H1 (cell line): ENCODE data around the gene ABCA13. TPM values are rescaled to one million over a fixed set of nuclear protein-coding genes. Genes with fewer than 3 reads are reported as not detected.

Source experiments
- CTCF ChIA-PET: fragments of 300-600 bp; sonication (Branson Sonifier 250); formaldehyde crosslinking; loops from one replicate; lab custom pipeline; 2021; ENCODE audit not compliant: partially characterized antibody; lab: Charles Lee
- POLR2A ChIA-PET: fragments of 300-600 bp; sonication (Branson Sonifier 250); formaldehyde crosslinking; loops from one replicate; lab custom pipeline; 2021; ENCODE audit warnings: inconsistent platforms; ENCODE audit not compliant: partially characterized antibody; lab: Charles Lee
- DNase-seq, 2 experiments: peaks; one replicate each; pipeline versions ENCODE4 v3.0.0 to v3.0.0-alpha.2; 2010 to 2022; ENCODE audit warnings: low spot score in 2 of 2, low read depth in 1 of 2, mixed read lengths in 1 of 2
- FAIRE-seq: peaks from 2 replicates; lab custom pipeline; 2011; peaks lifted over from hg19 to GRCh38; lab: Jason Lieb, UNC
- H2AFZ ChIP-seq: 2 replicates; pipeline ENCODE4 v1.8.1; 2012; ENCODE audit warnings: low read length, inconsistent platforms
- H2AK5ac ChIP-seq: 2 replicates; pipeline ENCODE4 v1.6.1; 2013; ENCODE audit warnings: low read depth, low read length
- H2BK120ac ChIP-seq: replicated peaks from 2 replicates; pipeline ENCODE3; 2013; ENCODE audit warnings: low read depth, low read length, inconsistent platforms
- H2BK12ac ChIP-seq: 2 replicates; pipeline ENCODE4 v1.6.1; 2013; ENCODE audit warnings: low read depth, low read length
- H2BK15ac ChIP-seq: 2 replicates; pipeline ENCODE4 v1.6.1; 2013; ENCODE audit warnings: low read length
- H2BK20ac ChIP-seq: 2 replicates; pipeline ENCODE4 v1.6.1; 2013; ENCODE audit warnings: low read length
- H2BK5ac ChIP-seq: 2 replicates; pipeline ENCODE4 v1.6.1; 2013; ENCODE audit warnings: low read depth, low read length
- H3K14ac ChIP-seq: 2 replicates; pipeline ENCODE4 v1.6.1; 2013; ENCODE audit warnings: inconsistent platforms; ENCODE audit not compliant: insufficient read length
- H3K18ac ChIP-seq: 2 replicates; pipeline ENCODE4 v1.6.1; 2013; ENCODE audit warnings: low read length; ENCODE audit errors: extremely low read depth
- H3K23ac ChIP-seq: 2 replicates; pipeline ENCODE4 v1.6.1; 2013; ENCODE audit warnings: inconsistent platforms; ENCODE audit not compliant: insufficient read length
- H3K23me2 ChIP-seq: 2 replicates; pipeline ENCODE4 v1.6.1; 2013; ENCODE audit warnings: low read depth, low read length
- H3K27ac ChIP-seq: 2 replicates; pipeline ENCODE4 v1.6.1; 2011; ENCODE audit warnings: low read depth, low read length, inconsistent platforms
- H3K27me3 ChIP-seq, 4 experiments: replicated peaks in 1 of 4; 1 replicate in 1 of 4; 2 replicates in 3 of 4; pipeline versions ENCODE4 v1.6.1 to v1.8.1; 2011 to 2013; ENCODE audit warnings: low read length in 3 of 4, mild to moderate bottlenecking in 3 of 4, inconsistent platforms in 2 of 4, mixed read lengths in 2 of 4, moderate library complexity in 1 of 4; ENCODE audit not compliant: control insufficient read depth in 3 of 4, insufficient read depth in 3 of 4; ENCODE audit errors: extremely low read depth in 1 of 4
- H3K36me3 ChIP-seq, 4 experiments: 2 replicates each; pipeline versions ENCODE4 v1.6.1 to v1.8.1; 2011 to 2013; ENCODE audit warnings: mild to moderate bottlenecking in 4 of 4, low read length in 3 of 4, moderate library complexity in 2 of 4, control low read depth in 1 of 4, inconsistent platforms in 1 of 4; ENCODE audit not compliant: insufficient read depth in 4 of 4, control insufficient read depth in 2 of 4
- H3K4ac ChIP-seq: replicated peaks from 2 replicates; pipeline ENCODE3; 2013; ENCODE audit warnings: low read length, low read depth, mixed read lengths, inconsistent platforms; ENCODE audit not compliant: insufficient read length
- H3K4me1 ChIP-seq, 4 experiments: replicated peaks in 1 of 4; 1 replicate in 1 of 4; 2 replicates in 3 of 4; pipeline versions ENCODE4 v1.6.1 to v1.8.1; 2011 to 2013; ENCODE audit warnings: low read length in 3 of 4, inconsistent platforms in 2 of 4, mixed read lengths in 1 of 4; ENCODE audit not compliant: insufficient read depth in 4 of 4, control insufficient read depth in 3 of 4
- H3K4me2 ChIP-seq, 2 experiments: 2 replicates each; pipeline versions ENCODE4 v1.6.1 to v1.8.1; 2011 to 2013; ENCODE audit warnings: low read depth in 2 of 2, low read length in 2 of 2, control low read depth in 1 of 2, inconsistent platforms in 1 of 2, mild to moderate bottlenecking in 1 of 2; ENCODE audit not compliant: insufficient read depth in 1 of 2
- H3K4me3 ChIP-seq, 4 experiments: fragments of 200-600, 300-600 bp in 1 of 4; sonication (generic), shearing (Covaris generic), sonication (Bioruptor Twin) in 1 of 4; 2 replicates each; pipeline versions ENCODE4 v1.5.1 to v1.8.1; 2011 to 2016; ENCODE audit warnings: low read length in 4 of 4, low read depth in 3 of 4, control low read depth in 2 of 4, inconsistent platforms in 2 of 4, mild to moderate bottlenecking in 2 of 4, mixed read lengths in 1 of 4, moderate library complexity in 1 of 4; ENCODE audit not compliant: insufficient read depth in 2 of 4; ENCODE audit errors: extremely low read depth in 1 of 4
- H3K56ac ChIP-seq: replicated peaks from 2 replicates; pipeline ENCODE3; 2013; ENCODE audit warnings: low read depth, mild to moderate bottlenecking, mixed read lengths, low read length, inconsistent platforms; ENCODE audit not compliant: insufficient read length
- H3K79me1 ChIP-seq: 2 replicates; pipeline ENCODE4 v1.6.1; 2013; ENCODE audit warnings: low read depth, low read length, control low read depth
- H3K79me2 ChIP-seq, 2 experiments: 2 replicates each; pipeline versions ENCODE4 v1.6.1 to v1.8.1; 2012 to 2013; ENCODE audit warnings: low read length in 2 of 2, mild to moderate bottlenecking in 2 of 2, inconsistent platforms in 1 of 2; ENCODE audit not compliant: insufficient read depth in 2 of 2, control insufficient read depth in 1 of 2
- H3K9ac ChIP-seq, 4 experiments: replicated peaks in 1 of 4; 1 replicate in 1 of 4; 2 replicates in 3 of 4; pipeline versions ENCODE4 v1.6.1 to v1.8.1; 2011 to 2013; ENCODE audit warnings: low read depth in 3 of 4, low read length in 3 of 4, control low read depth in 2 of 4, mild to moderate bottlenecking in 2 of 4, moderate library complexity in 2 of 4, inconsistent platforms in 1 of 4; ENCODE audit errors: extremely low read depth in 1 of 4
- H3K9me3 ChIP-seq, 2 experiments: 2 replicates each; pipeline versions ENCODE4 v1.6.1 to v1.8.1; 2012 to 2013; ENCODE audit warnings: mild to moderate bottlenecking in 2 of 2, moderate library complexity in 2 of 2, control low read depth in 1 of 2, inconsistent platforms in 1 of 2, low read depth in 1 of 2, low read length in 1 of 2, mixed read lengths in 1 of 2; ENCODE audit not compliant: insufficient read depth in 2 of 2
- H4K20me1 ChIP-seq, 2 experiments: replicated peaks in 1 of 2; 2 replicates each; pipeline versions ENCODE3 to v1.8.1; 2011 to 2013; ENCODE audit warnings: inconsistent platforms in 2 of 2, low read length in 2 of 2, mild to moderate bottlenecking in 1 of 2; ENCODE audit not compliant: insufficient read depth in 2 of 2, control insufficient read depth in 1 of 2
- H4K5ac ChIP-seq: 2 replicates; pipeline ENCODE4 v1.6.1; 2013; ENCODE audit warnings: low read length, low read depth, mixed read lengths, inconsistent platforms; ENCODE audit not compliant: insufficient read length
- H4K8ac ChIP-seq: 2 replicates; pipeline ENCODE4 v1.8.0; 2013; ENCODE audit warnings: mild to moderate bottlenecking, moderate library complexity, low read length, inconsistent platforms; ENCODE audit not compliant: insufficient read depth; ENCODE audit errors: extremely low read depth
- H4K91ac ChIP-seq: replicated peaks from 2 replicates; pipeline ENCODE3; 2013; ENCODE audit warnings: low read length, mixed read lengths, inconsistent platforms; ENCODE audit not compliant: insufficient read length
- EP300 ChIP-seq, 2 experiments: IDR thresholded peaks; 1 replicate in 1 of 2; 2 replicates in 1 of 2; pipeline ENCODE4 v1.6.1; 2011 to 2012; ENCODE audit warnings: low read depth in 2 of 2, low read length in 2 of 2, mild to moderate bottlenecking in 2 of 2, borderline replicate concordance in 1 of 2, inconsistent platforms in 1 of 2, moderate library complexity in 1 of 2
- HDAC6 ChIP-seq: IDR thresholded peaks from one replicate; pipeline ENCODE4 v1.7.1; 2012; ENCODE audit warnings: low read depth, mild to moderate bottlenecking, inconsistent platforms, low read length, moderate library complexity
- POU5F1 ChIP-seq: IDR thresholded peaks from 2 replicates; pipeline ENCODE4 v1.6.1; 2011; ENCODE audit warnings: low read depth, mild to moderate bottlenecking, low read length, moderate library complexity
- RNF2 ChIP-seq: fragments of 200-900, 300-1000 bp; sonication (generic); IDR thresholded peaks from 2 replicates; pipeline ENCODE4 v1.7.1; 2016; ENCODE audit warnings: borderline replicate concordance, low read depth, mild to moderate bottlenecking, antibody characterized with exemption, low read length; ENCODE audit not compliant: poor library complexity, severe bottlenecking; ENCODE audit errors: missing control alignments
- WGBS, 2 experiments: shearing (Covaris generic) in 1 of 2; methylation state at CpG; one replicate each; pipeline versions ENCODE4 v1.1.6 to v1.1.7; 2013 to 2015; ENCODE audit warnings: low lambda C conversion rate in 2 of 2, mixed read lengths in 2 of 2, inconsistent platforms in 1 of 2, low coverage in 1 of 2, missing lambda C conversion rate in 1 of 2; ENCODE audit not compliant: insufficient replicate concordance in 2 of 2, insufficient coverage in 1 of 2, insufficient read length in 1 of 2; ENCODE audit errors: extremely low coverage in 1 of 2, missing lambda C conversion rate in 1 of 2; 5-methylcytosine and 5-hydroxymethylcytosine counted together
- polyA plus RNA-seq, 7 experiments: library from polyadenylated mRNA; depleted of rRNA in 3 of 7; stranded (reverse) in 5 of 7; unstranded in 2 of 7; fragments of >200 nt in 5 of 7; fragments of 200-250 nt in 2 of 7; gene quantifications; 1 replicate in 5 of 7; 2 replicates in 1 of 7; 4 replicates in 1 of 7; pipeline versions ENCODE4 v1.2.1 to v1.2.3, GENCODE V29; 2011 to 2013; ENCODE audit warnings: missing spikeins in 2 of 7, mixed read lengths in 2 of 7
- total RNA-seq: library from RNA; stranded (reverse); fragmentation: NEBNext Ultra II Directional; extraction: Animal tissue kit (Norgen Biotek cat#: 25700); gene quantifications from 2 replicates; pipeline ENCODE4 v1.2.1, GENCODE V29; 2021
- TF ChIP-seq, protein P1 (sequence below), 3 experiments: IDR thresholded peaks; 1 replicate in 2 of 3; 2 replicates in 1 of 3; pipeline versions ENCODE4 v1.5.1 to v1.6.1; 2011; ENCODE audit warnings: low read length in 3 of 3, mild to moderate bottlenecking in 3 of 3, inconsistent platforms in 2 of 3, low read depth in 1 of 3, moderate library complexity in 1 of 3; ENCODE audit not compliant: insufficient read depth in 1 of 3; ENCODE audit errors: control extremely low read depth in 1 of 3

The ABCA13 gene
- total and polyA plus RNA-seq, 2 of the 8 experiments (the other 6 are each of a cell fraction or from before 2014, with no cell fraction given): 0.07 to 0.09 TPM

GRCh38 chr7:48304641-48305040, 133.4 kb downstream of the ABCA13 start:
- Histone ChIP-seq H3K18ac (no peak overlapping the region), H4K91ac (no peak overlapping the region), H2BK20ac (no peak overlapping the region), H2AFZ (no peak overlapping the region), H3K27ac (no peak overlapping the region), H3K56ac (no peak overlapping the region), H3K14ac (no peak overlapping the region), H3K23ac (no peak overlapping the region), H3K36me3 (no peaks in the 10 kb centered on the region), H3K9me3 (no peaks in the 10 kb centered on the region; a peak in 1 of 4 replicates), H2BK15ac (no peak overlapping the region), H2BK120ac (no peak overlapping the region), H3K23me2 (no peaks in the 10 kb centered on the region), H2BK5ac (no peak overlapping the region), H3K79me1 (no peaks in the 10 kb centered on the region), H3K4me3 (no peak overlapping the region), H3K9ac (no peak overlapping the region), H3K27me3 (no peaks in the 10 kb centered on the region), H2BK12ac (no peak overlapping the region), H2AK5ac (no peak overlapping the region), H3K79me2 (no peaks in the 10 kb centered on the region), H3K4me1 (peaks cover 0 to 8% (median 5%) of the 10 kb centered on the region in 4 experiments; a peak in 4 of 7 replicates), H4K20me1 (no peaks in the 10 kb centered on the region), H4K8ac (no peak overlapping the region), H3K4me2 (no peak overlapping the region), H4K5ac (no peak overlapping the region), H3K4ac (no peak overlapping the region)
- ChIA-PET CTCF (interaction anchor here (0.5 to 1.4 kb wide), 4 partner anchors 19 to 540 kb away, joined by 3 to 4 read pairs (median 4); no protein-coding TSS in a partner anchor), POLR2A (no interaction called here)
- FAIRE-seq (no peak), DNase-seq (no peak)
- 93% methylated on average over 1 of the region's 1 CpG; no CpG with 5 or more reads in 1 of the 2 experiments for WGBS, 2 experiments
- TF ChIP-seq POU5F1 (no peak), HDAC6 (no peak), RNF2 (no peak), EP300 (IDR thresholded peaks at IDR 0.05; ENCODE audit: borderline replicate concordance in 1 of 2, low read depth in 2 of 2, low read length in 2 of 2) (no peak)
- TF ChIP-seq, protein P1, sequence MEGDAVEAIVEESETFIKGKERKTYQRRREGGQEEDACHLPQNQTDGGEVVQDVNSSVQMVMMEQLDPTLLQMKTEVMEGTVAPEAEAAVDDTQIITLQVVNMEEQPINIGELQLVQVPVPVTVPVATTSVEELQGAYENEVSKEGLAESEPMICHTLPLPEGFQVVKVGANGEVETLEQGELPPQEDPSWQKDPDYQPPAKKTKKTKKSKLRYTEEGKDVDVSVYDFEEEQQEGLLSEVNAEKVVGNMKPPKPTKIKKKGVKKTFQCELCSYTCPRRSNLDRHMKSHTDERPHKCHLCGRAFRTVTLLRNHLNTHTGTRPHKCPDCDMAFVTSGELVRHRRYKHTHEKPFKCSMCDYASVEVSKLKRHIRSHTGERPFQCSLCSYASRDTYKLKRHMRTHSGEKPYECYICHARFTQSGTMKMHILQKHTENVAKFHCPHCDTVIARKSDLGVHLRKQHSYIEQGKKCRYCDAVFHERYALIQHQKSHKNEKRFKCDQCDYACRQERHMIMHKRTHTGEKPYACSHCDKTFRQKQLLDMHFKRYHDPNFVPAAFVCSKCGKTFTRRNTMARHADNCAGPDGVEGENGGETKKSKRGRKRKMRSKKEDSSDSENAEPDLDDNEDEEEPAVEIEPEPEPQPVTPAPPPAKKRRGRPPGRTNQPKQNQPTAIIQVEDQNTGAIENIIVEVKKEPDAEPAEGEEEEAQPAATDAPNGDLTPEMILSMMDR (IDR thresholded peaks at IDR 0.05; ENCODE audit: control extremely low read depth in 1 of 3, insufficient read depth in 1 of 3, low read depth in 1 of 3, low read length in 3 of 3): no peak
